ENCODE measurements around the gene CDC42BPA.

Gene CDC42BPA

DNA sequence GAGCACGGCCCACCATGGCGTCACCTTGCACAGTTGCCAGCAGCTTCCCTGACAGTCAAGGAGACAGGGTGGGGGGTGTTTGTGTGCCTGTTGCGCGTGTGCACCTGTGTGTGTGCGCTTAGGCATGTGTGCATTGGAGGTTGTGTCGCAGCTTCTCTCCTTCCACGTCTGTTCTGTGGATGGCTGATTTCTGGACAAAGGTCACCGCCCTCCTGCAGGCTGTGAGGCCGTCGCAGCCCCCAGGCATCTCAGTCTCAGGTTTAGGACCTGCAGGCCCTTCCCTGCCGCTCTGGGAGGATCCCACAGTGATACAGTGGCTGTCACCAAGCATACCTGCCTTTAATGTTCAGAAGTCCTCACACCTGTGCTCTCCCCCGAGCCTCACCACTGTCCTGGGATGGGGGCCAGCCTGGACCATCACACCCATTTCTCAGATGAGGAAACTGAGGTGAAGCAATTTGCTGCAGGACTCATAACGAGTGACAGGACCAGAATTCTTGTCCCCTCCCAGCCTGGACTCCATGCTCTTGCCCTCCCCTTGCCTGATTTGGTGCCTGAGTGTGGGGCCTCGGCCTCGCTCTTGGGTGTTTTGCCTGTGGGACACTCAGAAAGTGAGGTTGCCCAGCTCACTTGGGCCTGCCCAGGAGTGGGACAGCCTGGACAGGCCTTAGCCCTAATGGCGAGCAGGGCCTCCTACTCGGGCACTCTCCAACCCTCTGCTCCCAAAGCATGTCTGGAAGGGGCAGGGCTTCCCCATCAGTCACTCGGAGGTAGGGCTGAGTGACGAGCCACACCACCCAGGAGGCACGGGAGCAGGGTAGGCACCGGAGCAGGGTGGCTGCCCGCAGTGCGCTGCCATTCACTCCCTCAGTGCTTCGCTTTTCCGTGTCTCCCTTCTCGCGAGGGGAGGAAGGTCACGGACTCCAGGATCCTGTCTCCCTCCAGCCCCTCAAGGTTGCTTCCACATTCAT is 355.6 kb downstream of the CDC42BPA start (continued):
- TF ChIP-seq CREB5 (CRISPR knock-in tag; IDR thresholded peaks at IDR 0.05; ENCODE audit: low read depth) (no peak), RARB (CRISPR knock-in tag; IDR thresholded peaks at IDR 0.05) (no peak), ZNF70 (CRISPR knock-in tag; IDR thresholded peaks at IDR 0.05) (no peak), ZNF8 (CRISPR knock-in tag; IDR thresholded peaks at IDR 0.05) (no peak), ZC3H10 (CRISPR knock-in tag; IDR thresholded peaks at IDR 0.05) (no peak), ISL1 (CRISPR knock-in tag; IDR thresholded peaks at IDR 0.05) (no peak)
- TF ChIP-seq, protein P1, sequence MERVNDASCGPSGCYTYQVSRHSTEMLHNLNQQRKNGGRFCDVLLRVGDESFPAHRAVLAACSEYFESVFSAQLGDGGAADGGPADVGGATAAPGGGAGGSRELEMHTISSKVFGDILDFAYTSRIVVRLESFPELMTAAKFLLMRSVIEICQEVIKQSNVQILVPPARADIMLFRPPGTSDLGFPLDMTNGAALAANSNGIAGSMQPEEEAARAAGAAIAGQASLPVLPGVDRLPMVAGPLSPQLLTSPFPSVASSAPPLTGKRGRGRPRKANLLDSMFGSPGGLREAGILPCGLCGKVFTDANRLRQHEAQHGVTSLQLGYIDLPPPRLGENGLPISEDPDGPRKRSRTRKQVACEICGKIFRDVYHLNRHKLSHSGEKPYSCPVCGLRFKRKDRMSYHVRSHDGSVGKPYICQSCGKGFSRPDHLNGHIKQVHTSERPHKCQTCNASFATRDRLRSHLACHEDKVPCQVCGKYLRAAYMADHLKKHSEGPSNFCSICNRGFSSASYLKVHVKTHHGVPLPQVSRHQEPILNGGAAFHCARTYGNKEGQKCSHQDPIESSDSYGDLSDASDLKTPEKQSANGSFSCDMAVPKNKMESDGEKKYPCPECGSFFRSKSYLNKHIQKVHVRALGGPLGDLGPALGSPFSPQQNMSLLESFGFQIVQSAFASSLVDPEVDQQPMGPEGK (CRISPR knock-in tag; IDR thresholded peaks at IDR 0.05; ENCODE audit: borderline replicate concordance) = no peak

GRCh38 chr1:226960944-226961765 is 357.1 kb downstream of the CDC42BPA start:
- no peak for ATAC-seq
- TF ChIP-seq ZFP3 (CRISPR knock-in tag; IDR thresholded peaks at IDR 0.05) (no peak), TOX (CRISPR knock-in tag; IDR thresholded peaks at IDR 0.05; ENCODE audit: borderline replicate concordance) (no peak), ARNTL (CRISPR knock-in tag; IDR thresholded peaks at IDR 0.05; ENCODE audit: borderline replicate concordance, low read depth) (no peak), ESRRG (CRISPR knock-in tag; IDR thresholded peaks at IDR 0.05) (no peak), SNAI2 (CRISPR knock-in tag; IDR thresholded peaks at IDR 0.05) (no peak), RARB (CRISPR knock-in tag; IDR thresholded peaks at IDR 0.05) (no peak), CSRNP3 (CRISPR knock-in tag; IDR thresholded peaks at IDR 0.05) (no peak), ZNF8 (CRISPR knock-in tag; IDR thresholded peaks at IDR 0.05) (no peak), ZC3H10 (CRISPR knock-in tag; IDR thresholded peaks at IDR 0.05) (no peak)
- TF ChIP-seq, protein P1 (CRISPR knock-in tag; IDR thresholded peaks at IDR 0.05; ENCODE audit: borderline replicate concordance) = no peak

DNA sequence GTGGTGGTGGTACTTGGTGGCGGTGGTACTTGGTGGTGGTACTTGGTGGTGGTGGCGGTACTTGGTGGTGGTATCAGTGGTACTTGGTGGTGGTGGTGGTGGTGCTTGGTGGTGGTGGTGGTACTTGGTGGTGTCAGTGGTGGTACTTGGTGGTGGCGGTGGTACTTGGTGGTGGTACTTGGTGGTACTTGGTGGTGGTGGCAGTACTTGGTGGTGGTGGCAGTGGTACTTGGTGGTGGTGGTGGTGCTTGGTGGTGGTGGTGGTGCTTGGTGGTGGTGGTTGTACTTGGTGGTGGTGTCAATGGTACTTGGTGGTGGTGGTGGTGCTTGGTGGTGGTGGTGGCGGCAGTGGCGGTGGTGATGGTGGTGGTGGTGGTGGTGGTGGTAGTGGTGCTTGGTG is 358.0 kb downstream of the CDC42BPA start:
- TF ChIP-seq SNAI2 (CRISPR knock-in tag; IDR thresholded peaks at IDR 0.05) (no peak), RARB (CRISPR knock-in tag; IDR thresholded peaks at IDR 0.05) (no peak), TCF4 (CRISPR knock-in tag; IDR thresholded peaks at IDR 0.05; ENCODE audit: borderline replicate concordance) (no peak), ZFP3 (CRISPR knock-in tag; IDR thresholded peaks at IDR 0.05) (no peak), ZNF8 (CRISPR knock-in tag; IDR thresholded peaks at IDR 0.05) (no peak), GLIS3 (CRISPR knock-in tag; IDR thresholded peaks at IDR 0.05) (no peak), CREB5 (CRISPR knock-in tag; IDR thresholded peaks at IDR 0.05; ENCODE audit: low read depth) (no peak), TOX (CRISPR knock-in tag; IDR thresholded peaks at IDR 0.05; ENCODE audit: borderline replicate concordance) (no peak)
- TF ChIP-seq, protein P2, sequence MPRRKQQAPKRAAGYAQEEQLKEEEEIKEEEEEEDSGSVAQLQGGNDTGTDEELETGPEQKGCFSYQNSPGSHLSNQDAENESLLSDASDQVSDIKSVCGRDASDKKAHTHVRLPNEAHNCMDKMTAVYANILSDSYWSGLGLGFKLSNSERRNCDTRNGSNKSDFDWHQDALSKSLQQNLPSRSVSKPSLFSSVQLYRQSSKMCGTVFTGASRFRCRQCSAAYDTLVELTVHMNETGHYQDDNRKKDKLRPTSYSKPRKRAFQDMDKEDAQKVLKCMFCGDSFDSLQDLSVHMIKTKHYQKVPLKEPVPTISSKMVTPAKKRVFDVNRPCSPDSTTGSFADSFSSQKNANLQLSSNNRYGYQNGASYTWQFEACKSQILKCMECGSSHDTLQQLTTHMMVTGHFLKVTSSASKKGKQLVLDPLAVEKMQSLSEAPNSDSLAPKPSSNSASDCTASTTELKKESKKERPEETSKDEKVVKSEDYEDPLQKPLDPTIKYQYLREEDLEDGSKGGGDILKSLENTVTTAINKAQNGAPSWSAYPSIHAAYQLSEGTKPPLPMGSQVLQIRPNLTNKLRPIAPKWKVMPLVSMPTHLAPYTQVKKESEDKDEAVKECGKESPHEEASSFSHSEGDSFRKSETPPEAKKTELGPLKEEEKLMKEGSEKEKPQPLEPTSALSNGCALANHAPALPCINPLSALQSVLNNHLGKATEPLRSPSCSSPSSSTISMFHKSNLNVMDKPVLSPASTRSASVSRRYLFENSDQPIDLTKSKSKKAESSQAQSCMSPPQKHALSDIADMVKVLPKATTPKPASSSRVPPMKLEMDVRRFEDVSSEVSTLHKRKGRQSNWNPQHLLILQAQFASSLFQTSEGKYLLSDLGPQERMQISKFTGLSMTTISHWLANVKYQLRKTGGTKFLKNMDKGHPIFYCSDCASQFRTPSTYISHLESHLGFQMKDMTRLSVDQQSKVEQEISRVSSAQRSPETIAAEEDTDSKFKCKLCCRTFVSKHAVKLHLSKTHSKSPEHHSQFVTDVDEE (CRISPR knock-in tag; IDR thresholded peaks at IDR 0.05) = no peak
- TF ChIP-seq, protein P1 (CRISPR knock-in tag; IDR thresholded peaks at IDR 0.05; ENCODE audit: borderline replicate concordance) = no peak
- no peak for ATAC-seq
